ENCODE results near the gene CLSTN3.
"Not testable (repeated sequence)": the region's sequence is repeated elsewhere in the genome, so short reads cannot be mapped to it uniquely, and the experiment has no call there.

DNA sequence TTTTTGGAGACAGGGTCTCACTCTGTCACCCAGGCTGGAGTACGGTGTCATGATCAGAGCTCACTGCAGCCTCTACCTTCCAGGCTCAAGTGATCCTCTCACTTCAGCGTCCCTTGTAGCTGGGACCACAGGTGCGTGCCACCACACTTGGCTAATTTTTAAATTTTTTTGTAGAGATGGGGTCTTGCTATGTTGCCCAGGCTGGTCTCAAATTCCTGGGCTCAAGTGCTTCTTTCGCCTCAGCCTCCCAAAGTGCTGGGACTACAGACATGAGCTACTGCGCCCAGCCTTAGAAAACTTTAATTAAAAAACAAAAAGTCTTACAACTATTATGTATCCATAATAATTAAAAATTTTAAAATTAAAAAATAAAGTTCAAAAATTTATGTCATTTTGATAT lies 23.0 kb upstream of the CLSTN3 start:
- not testable (repeated sequence) for TF ChIP-seq ZNF423 (tag by site-specific recombination; IDR thresholded peaks at IDR 0.05); YY1 (tag by site-specific recombination; IDR thresholded peaks at IDR 0.05); KLF10 (tag by site-specific recombination; IDR thresholded peaks at IDR 0.05); RBAK (tag by site-specific recombination; IDR thresholded peaks at IDR 0.05); ZNF292 (tag by site-specific recombination; IDR thresholded peaks at IDR 0.05; ENCODE audit: borderline replicate concordance, low read depth); TCF7L2 (IDR thresholded peaks at IDR 0.05; ENCODE audit: borderline replicate concordance, low read depth, low read length); ZNF768 (tag by site-specific recombination; IDR thresholded peaks at IDR 0.05)
- TF ChIP-seq, protein P1, sequence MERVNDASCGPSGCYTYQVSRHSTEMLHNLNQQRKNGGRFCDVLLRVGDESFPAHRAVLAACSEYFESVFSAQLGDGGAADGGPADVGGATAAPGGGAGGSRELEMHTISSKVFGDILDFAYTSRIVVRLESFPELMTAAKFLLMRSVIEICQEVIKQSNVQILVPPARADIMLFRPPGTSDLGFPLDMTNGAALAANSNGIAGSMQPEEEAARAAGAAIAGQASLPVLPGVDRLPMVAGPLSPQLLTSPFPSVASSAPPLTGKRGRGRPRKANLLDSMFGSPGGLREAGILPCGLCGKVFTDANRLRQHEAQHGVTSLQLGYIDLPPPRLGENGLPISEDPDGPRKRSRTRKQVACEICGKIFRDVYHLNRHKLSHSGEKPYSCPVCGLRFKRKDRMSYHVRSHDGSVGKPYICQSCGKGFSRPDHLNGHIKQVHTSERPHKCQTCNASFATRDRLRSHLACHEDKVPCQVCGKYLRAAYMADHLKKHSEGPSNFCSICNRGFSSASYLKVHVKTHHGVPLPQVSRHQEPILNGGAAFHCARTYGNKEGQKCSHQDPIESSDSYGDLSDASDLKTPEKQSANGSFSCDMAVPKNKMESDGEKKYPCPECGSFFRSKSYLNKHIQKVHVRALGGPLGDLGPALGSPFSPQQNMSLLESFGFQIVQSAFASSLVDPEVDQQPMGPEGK (tag by site-specific recombination; IDR thresholded peaks at IDR 0.05): not testable (repeated sequence)
- TF ChIP-seq, protein P2, sequence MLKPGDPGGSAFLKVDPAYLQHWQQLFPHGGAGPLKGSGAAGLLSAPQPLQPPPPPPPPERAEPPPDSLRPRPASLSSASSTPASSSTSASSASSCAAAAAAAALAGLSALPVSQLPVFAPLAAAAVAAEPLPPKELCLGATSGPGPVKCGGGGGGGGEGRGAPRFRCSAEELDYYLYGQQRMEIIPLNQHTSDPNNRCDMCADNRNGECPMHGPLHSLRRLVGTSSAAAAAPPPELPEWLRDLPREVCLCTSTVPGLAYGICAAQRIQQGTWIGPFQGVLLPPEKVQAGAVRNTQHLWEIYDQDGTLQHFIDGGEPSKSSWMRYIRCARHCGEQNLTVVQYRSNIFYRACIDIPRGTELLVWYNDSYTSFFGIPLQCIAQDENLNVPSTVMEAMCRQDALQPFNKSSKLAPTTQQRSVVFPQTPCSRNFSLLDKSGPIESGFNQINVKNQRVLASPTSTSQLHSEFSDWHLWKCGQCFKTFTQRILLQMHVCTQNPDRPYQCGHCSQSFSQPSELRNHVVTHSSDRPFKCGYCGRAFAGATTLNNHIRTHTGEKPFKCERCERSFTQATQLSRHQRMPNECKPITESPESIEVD (tag by site-specific recombination; IDR thresholded peaks at IDR 0.05): not testable (repeated sequence)
- TF ChIP-seq, protein P3, sequence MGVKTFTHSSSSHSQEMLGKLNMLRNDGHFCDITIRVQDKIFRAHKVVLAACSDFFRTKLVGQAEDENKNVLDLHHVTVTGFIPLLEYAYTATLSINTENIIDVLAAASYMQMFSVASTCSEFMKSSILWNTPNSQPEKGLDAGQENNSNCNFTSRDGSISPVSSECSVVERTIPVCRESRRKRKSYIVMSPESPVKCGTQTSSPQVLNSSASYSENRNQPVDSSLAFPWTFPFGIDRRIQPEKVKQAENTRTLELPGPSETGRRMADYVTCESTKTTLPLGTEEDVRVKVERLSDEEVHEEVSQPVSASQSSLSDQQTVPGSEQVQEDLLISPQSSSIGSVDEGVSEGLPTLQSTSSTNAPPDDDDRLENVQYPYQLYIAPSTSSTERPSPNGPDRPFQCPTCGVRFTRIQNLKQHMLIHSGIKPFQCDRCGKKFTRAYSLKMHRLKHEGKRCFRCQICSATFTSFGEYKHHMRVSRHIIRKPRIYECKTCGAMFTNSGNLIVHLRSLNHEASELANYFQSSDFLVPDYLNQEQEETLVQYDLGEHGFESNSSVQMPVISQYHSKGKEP (tag by site-specific recombination; IDR thresholded peaks at IDR 0.05): not testable (repeated sequence)
- TF ChIP-seq, protein P4, sequence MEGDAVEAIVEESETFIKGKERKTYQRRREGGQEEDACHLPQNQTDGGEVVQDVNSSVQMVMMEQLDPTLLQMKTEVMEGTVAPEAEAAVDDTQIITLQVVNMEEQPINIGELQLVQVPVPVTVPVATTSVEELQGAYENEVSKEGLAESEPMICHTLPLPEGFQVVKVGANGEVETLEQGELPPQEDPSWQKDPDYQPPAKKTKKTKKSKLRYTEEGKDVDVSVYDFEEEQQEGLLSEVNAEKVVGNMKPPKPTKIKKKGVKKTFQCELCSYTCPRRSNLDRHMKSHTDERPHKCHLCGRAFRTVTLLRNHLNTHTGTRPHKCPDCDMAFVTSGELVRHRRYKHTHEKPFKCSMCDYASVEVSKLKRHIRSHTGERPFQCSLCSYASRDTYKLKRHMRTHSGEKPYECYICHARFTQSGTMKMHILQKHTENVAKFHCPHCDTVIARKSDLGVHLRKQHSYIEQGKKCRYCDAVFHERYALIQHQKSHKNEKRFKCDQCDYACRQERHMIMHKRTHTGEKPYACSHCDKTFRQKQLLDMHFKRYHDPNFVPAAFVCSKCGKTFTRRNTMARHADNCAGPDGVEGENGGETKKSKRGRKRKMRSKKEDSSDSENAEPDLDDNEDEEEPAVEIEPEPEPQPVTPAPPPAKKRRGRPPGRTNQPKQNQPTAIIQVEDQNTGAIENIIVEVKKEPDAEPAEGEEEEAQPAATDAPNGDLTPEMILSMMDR (tag by site-specific recombination; IDR thresholded peaks at IDR 0.05): not testable (repeated sequence)

Data from HEK293 (cell line).